ENCODE data around the gene TUFT1.
A peak's percentile ranks its signal among the peaks of the same experiment; 100 is the strongest.

TUFT1 gene

DNA sequence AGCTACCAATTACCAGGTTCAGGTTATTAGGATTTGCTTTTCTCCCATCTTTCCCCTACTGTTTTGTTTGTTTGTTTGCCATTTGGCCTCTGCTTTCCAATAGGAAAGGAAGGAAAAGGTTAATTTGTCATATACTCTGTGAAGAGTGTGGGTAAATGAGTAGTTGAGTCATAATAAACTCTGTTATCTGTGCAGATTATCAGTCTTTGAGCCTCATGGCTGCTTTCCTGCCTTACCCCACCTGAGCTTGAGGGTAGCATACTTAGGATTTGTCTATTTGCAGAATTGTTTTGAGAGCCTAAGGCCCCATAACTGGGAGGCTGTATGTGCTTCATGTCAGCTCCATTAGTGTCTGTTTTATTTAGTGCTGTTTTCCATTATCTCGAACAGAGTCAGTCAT is 38.8 kb downstream of the TUFT1 start:
- no peak overlapping the region for H3K27ac ChIP-seq (ENCODE audit: extremely low read depth, low read depth, low read length)
- H3K9me3 ChIP-seq (ENCODE audit: control insufficient read depth, insufficient read depth, low read depth, low read length), result no peaks in the 10 kb centered on the region
- ChIA-PET POLR2A (no interaction called here), CTCF (interaction anchor here (1.6 to 2.5 kb wide), 3 partner anchors 11 to 155 kb away, joined by 9 to 11 read pairs (median 10); no protein-coding TSS in a partner anchor)
- no peaks in the 10 kb centered on the region for H3K4me1 ChIP-seq (ENCODE audit: control insufficient read depth, insufficient read depth, low read length)
- H3K36me3 ChIP-seq (ENCODE audit: control insufficient read depth in 2 of 2, insufficient read depth in 1 of 2, low read length in 2 of 2), result peaks cover 9 to 89% of the 10 kb centered on the region in 2 experiments; a peak in 2 of 3 replicates
- TF ChIP-seq ZNF37A (tag by site-specific recombination; IDR thresholded peaks at IDR 0.05) (no peak), ZNF664 (tag by site-specific recombination; IDR thresholded peaks at IDR 0.05) (0 out of 2 replicates have a peak, but pooled peaks have one; percentile 14), INSM2 (tag by site-specific recombination; IDR thresholded peaks at IDR 0.05) (no peak)
- TF ChIP-seq, protein P1, sequence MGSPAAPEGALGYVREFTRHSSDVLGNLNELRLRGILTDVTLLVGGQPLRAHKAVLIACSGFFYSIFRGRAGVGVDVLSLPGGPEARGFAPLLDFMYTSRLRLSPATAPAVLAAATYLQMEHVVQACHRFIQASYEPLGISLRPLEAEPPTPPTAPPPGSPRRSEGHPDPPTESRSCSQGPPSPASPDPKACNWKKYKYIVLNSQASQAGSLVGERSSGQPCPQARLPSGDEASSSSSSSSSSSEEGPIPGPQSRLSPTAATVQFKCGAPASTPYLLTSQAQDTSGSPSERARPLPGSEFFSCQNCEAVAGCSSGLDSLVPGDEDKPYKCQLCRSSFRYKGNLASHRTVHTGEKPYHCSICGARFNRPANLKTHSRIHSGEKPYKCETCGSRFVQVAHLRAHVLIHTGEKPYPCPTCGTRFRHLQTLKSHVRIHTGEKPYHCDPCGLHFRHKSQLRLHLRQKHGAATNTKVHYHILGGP (tag by site-specific recombination; IDR thresholded peaks at IDR 0.05), result no peak
- no peak overlapping the region for H3K4me3 ChIP-seq (ENCODE audit: low read depth, low read length)

GRCh38 chr1:151579436-151580225 is 39.5 kb downstream of the TUFT1 start:
- ChIA-PET CTCF (interaction anchor here (0.6 to 1.6 kb wide), 4 partner anchors 9 to 98 kb away, joined by 3 to 11 read pairs (median 3); no protein-coding TSS in a partner anchor), POLR2A (no interaction called here)
- Histone ChIP-seq H3K4me3 (ENCODE audit: low read depth, low read length) (no peak overlapping the region), H3K36me3 (ENCODE audit: control insufficient read depth in 2 of 2, insufficient read depth in 1 of 2, low read length in 2 of 2) (peaks cover 9 to 82% of the 10 kb centered on the region in 2 experiments; a peak in 2 of 3 replicates), H3K9me3 (ENCODE audit: control insufficient read depth, insufficient read depth, low read depth, low read length) (no peaks in the 10 kb centered on the region), H3K4me1 (ENCODE audit: control insufficient read depth, insufficient read depth, low read length) (no peaks in the 10 kb centered on the region), H3K27ac (ENCODE audit: extremely low read depth, low read depth, low read length) (no peak overlapping the region)
- TF ChIP-seq, protein P2, sequence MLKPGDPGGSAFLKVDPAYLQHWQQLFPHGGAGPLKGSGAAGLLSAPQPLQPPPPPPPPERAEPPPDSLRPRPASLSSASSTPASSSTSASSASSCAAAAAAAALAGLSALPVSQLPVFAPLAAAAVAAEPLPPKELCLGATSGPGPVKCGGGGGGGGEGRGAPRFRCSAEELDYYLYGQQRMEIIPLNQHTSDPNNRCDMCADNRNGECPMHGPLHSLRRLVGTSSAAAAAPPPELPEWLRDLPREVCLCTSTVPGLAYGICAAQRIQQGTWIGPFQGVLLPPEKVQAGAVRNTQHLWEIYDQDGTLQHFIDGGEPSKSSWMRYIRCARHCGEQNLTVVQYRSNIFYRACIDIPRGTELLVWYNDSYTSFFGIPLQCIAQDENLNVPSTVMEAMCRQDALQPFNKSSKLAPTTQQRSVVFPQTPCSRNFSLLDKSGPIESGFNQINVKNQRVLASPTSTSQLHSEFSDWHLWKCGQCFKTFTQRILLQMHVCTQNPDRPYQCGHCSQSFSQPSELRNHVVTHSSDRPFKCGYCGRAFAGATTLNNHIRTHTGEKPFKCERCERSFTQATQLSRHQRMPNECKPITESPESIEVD (tag by site-specific recombination; IDR thresholded peaks at IDR 0.05), result no peak
- TF ChIP-seq ZBTB6 (tag by site-specific recombination; IDR thresholded peaks at IDR 0.05) (0 out of 2 replicates have a peak, but pooled peaks have one; percentile 28), GLI2 (tag by site-specific recombination; IDR thresholded peaks at IDR 0.05; ENCODE audit: borderline replicate concordance, low read depth) (no peak)

DNA sequence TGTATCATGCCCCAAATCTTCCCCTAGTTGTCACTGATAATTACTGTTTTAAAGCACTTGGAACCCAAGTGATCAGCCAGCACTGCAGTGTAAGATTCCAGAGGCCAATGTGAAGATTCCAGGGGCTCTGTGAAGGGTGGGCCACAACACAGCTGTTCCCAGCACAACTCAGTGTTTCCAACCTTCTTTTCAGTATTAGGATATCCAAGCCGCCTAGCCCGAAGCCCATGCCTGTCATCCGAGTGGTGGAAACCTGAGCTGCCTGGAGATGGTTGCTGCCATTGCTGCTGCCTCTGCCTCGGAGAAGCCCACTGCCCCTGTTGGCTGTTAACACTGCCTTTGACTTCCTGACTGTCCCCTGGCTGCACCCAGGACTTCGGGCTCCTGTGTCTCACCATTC is 41.3 kb downstream of the TUFT1 start:
- CTCF ChIA-PET, result interaction anchor here (0.5 to 0.8 kb wide), 2 partner anchors 12 to 230 kb away, joined by 3 to 5 read pairs; no protein-coding TSS in a partner anchor
- H3K4me1 ChIP-seq (ENCODE audit: control insufficient read depth, insufficient read depth, low read length), result no peaks in the 10 kb centered on the region
- no peaks in the 10 kb centered on the region for H3K9me3 ChIP-seq (ENCODE audit: control insufficient read depth, insufficient read depth, low read depth, low read length)
- H3K4me3 ChIP-seq (ENCODE audit: low read depth, low read length), result no peak overlapping the region
- POLR2A ChIA-PET, result interaction anchor here (1.1 kb wide), 1 partner anchor 41 kb away, joined by 7 read pairs; the partner anchor contains the start of gene TUFT1
- H3K27ac ChIP-seq (ENCODE audit: extremely low read depth, low read depth, low read length), result no peak overlapping the region
- peaks cover 8 to 64% of the 10 kb centered on the region in 2 experiments; a peak in 2 of 3 replicates for H3K36me3 ChIP-seq (ENCODE audit: control insufficient read depth in 2 of 2, insufficient read depth in 1 of 2, low read length in 2 of 2)
- TF ChIP-seq PRDM2 (tag by site-specific recombination; IDR thresholded peaks at IDR 0.05; ENCODE audit: borderline replicate concordance), result no peak
- no peak for TF ChIP-seq ZNF146 (tag by site-specific recombination; IDR thresholded peaks at IDR 0.05)
- no peak for TF ChIP-seq HIC1 (tag by site-specific recombination; IDR thresholded peaks at IDR 0.05)
- TF ChIP-seq ZNF626 (tag by site-specific recombination; IDR thresholded peaks at IDR 0.05), result no peak
- no peak for TF ChIP-seq ZNF174 (tag by site-specific recombination; IDR thresholded peaks at IDR 0.05)
- no peak for TF ChIP-seq OVOL3 (tag by site-specific recombination; IDR thresholded peaks at IDR 0.05)
